DMS153 treated with DMSO at 0.1 percent for 48 hours (cell line): Measurements from ENCODE around the gene ARHGAP15.
A peak's percentile ranks its signal among the peaks of the same experiment; 100 is the strongest.

ENCODE experiments used
- DNase-seq: peaks from one replicate; lab custom pipeline; 2025; ENCODE audit not compliant: unreplicated experiment; lab: John Stamatoyannopoulos, UW

ARHGAP15 gene

GRCh38 chr2:143165291-143165690 lies 36.1 kb downstream of the ARHGAP15 start:
- DNase-seq, result no peak

- no peak for DNase-seq
Observed at GRCh38 chr2:143169105-143169504, 39.9 kb downstream of the ARHGAP15 start.

GRCh38 chr2:143171817-143172216 lies 42.6 kb downstream of the ARHGAP15 start:
- no peak for DNase-seq

GRCh38 chr2:143175438-143175837 lies 46.2 kb downstream of the ARHGAP15 start:
- DNase-seq, result no peak

GRCh38 chr2:143176606-143177005 lies 47.4 kb downstream of the ARHGAP15 start:
- DNase-seq, result no peak

GRCh38 chr2:143177096-143177786 lies 48.0 kb downstream of the ARHGAP15 start:
- DNase-seq, result no peak

GRCh38 chr2:143181494-143181893 lies 52.3 kb downstream of the ARHGAP15 start:
- no peak for DNase-seq

GRCh38 chr2:143182649-143183048 lies 53.4 kb downstream of the ARHGAP15 start:
- no peak for DNase-seq

- DNase-seq, result no peak
Observed at GRCh38 chr2:143183804-143184463, 54.7 kb downstream of the ARHGAP15 start.

- DNase-seq, result no peak
Observed at GRCh38 chr2:143186876-143187275, 57.7 kb downstream of the ARHGAP15 start.

- DNase-seq, result no peak
Observed at GRCh38 chr2:143190431-143190830, 61.2 kb downstream of the ARHGAP15 start.

GRCh38 chr2:143192106-143192505 lies 62.9 kb downstream of the ARHGAP15 start:
- DNase-seq, result no peak

GRCh38 chr2:143192716-143193115 lies 63.5 kb downstream of the ARHGAP15 start:
- DNase-seq, result no peak

- no peak for DNase-seq
Observed at GRCh38 chr2:143193121-143193520, 63.9 kb downstream of the ARHGAP15 start.

GRCh38 chr2:143195511-143195910 lies 66.3 kb downstream of the ARHGAP15 start:
- DNase-seq, result no peak

- no peak for DNase-seq
Observed at GRCh38 chr2:143204062-143204461, 74.8 kb downstream of the ARHGAP15 start.

- DNase-seq, result peak; percentile 5
Observed at GRCh38 chr2:143205106-143205764, 76.0 kb downstream of the ARHGAP15 start.

- no peak for DNase-seq
Observed at GRCh38 chr2:143209570-143210445, 80.6 kb downstream of the ARHGAP15 start.

- no peak for DNase-seq
Observed at GRCh38 chr2:143210446-143210819, 81.2 kb downstream of the ARHGAP15 start.

GRCh38 chr2:143217512-143218115 lies 88.4 kb downstream of the ARHGAP15 start:
- no peak for DNase-seq

GRCh38 chr2:143218621-143219020 lies 89.4 kb downstream of the ARHGAP15 start:
- DNase-seq, result no peak
